K562 (cell line): ENCODE measurements around the gene LRFN2.

Experiments
- POLR2A ChIP-seq: fragments of 450-650 bp; conservative IDR thresholded peaks from 2 replicates; pipeline ENCODE4 v1.6.1; 2016
- ZZZ3 ChIP-seq: fragments of 450-650 bp; IDR thresholded peaks from 2 replicates; pipeline ENCODE4 v1.6.1; 2016; ENCODE audit warnings: antibody characterized with exemption, mild to moderate bottlenecking, moderate library complexity
- TF ChIP-seq, protein P1 (sequence below): sonication (generic); formaldehyde crosslinking; IDR thresholded peaks from 2 replicates; pipeline ENCODE4 v1.8.0; 2023; ENCODE audit warnings: mild to moderate bottlenecking, missing genetic modification reagents
- TF ChIP-seq, protein P2 (sequence below): sonication (generic); formaldehyde crosslinking; IDR thresholded peaks from 2 replicates; pipeline ENCODE4 v1.8.1; 2023; ENCODE audit warnings: mild to moderate bottlenecking, missing genetic modification reagents

DNA sequence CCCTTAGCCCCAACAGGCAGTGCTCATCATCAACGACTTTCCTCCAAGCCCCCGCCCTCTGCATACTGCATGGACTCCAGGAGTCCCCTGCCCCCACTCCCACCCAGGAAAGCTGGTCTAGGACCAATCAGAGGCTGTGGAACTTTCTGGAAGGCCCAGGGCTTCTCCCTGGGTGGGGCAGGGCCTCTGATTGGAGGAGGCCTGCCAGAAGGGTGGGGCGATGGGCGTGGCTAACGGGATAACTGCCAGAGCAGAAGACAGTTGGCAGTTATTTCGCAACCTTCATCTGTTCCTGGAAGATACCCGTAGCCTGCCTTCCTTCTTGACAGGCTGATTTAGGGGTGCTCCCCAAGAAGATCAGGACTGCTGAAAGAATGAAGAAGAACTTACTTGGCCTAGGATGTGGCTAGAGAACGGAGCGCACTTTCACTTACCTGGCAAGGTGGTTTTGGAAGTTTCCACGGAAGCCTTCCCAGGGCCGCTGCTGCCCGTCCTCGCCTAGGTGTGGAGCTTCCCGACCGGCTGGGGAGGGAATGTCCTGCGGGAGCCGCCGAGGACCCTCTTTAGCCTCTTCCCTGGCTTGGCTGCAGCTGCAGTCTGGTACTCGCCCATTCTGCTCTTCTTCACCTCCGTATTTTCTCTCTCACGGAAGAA lies 209.0 kb downstream of the LRFN2 start:
- TF ChIP-seq POLR2A: no peak
- TF ChIP-seq, protein P1, sequence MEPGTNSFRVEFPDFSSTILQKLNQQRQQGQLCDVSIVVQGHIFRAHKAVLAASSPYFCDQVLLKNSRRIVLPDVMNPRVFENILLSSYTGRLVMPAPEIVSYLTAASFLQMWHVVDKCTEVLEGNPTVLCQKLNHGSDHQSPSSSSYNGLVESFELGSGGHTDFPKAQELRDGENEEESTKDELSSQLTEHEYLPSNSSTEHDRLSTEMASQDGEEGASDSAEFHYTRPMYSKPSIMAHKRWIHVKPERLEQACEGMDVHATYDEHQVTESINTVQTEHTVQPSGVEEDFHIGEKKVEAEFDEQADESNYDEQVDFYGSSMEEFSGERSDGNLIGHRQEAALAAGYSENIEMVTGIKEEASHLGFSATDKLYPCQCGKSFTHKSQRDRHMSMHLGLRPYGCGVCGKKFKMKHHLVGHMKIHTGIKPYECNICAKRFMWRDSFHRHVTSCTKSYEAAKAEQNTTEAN (CRISPR knock-in tag): no peak
- no peak for TF ChIP-seq ZZZ3
- TF ChIP-seq, protein P2, sequence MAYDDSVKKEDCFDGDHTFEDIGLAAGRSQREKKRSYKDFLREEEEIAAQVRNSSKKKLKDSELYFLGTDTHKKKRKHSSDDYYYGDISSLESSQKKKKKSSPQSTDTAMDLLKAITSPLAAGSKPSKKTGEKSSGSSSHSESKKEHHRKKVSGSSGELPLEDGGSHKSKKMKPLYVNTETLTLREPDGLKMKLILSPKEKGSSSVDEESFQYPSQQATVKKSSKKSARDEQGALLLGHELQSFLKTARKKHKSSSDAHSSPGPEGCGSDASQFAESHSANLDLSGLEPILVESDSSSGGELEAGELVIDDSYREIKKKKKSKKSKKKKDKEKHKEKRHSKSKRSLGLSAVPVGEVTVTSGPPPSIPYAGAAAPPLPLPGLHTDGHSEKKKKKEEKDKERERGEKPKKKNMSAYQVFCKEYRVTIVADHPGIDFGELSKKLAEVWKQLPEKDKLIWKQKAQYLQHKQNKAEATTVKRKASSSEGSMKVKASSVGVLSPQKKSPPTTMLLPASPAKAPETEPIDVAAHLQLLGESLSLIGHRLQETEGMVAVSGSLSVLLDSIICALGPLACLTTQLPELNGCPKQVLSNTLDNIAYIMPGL (CRISPR knock-in tag): no peak
